Ovary (tissue), 3 donors: Measurements from ENCODE around the gene LRRC4C.

Source experiments
- CTCF ChIP-seq, 3 donors: fragments of 450-650 bp in 2 of 3; fragments of 200-600 bp in 1 of 3; IDR thresholded peaks; one replicate each; pipeline versions ENCODE4 v1.5.1 to v1.8.0; 2016 to 2022; ENCODE audit warnings: antibody characterized with exemption in 3 of 3, mild to moderate bottlenecking in 1 of 3
- EP300 ChIP-seq: sonication (generic); formaldehyde crosslinking; IDR thresholded peaks from one replicate; pipeline ENCODE4 v1.6.1; 2017; ENCODE audit warnings: antibody characterized with exemption
- donor health status: DM: no; HTN: no; CAD: no.

- TF ChIP-seq CTCF (IDR thresholded peaks at IDR 0.05) (no peak), EP300 (no peak)
Measured at GRCh38 chr11:40787224-40787623, 672.2 kb downstream of the LRRC4C start.
